ENCODE data around the gene GNB5. TPM values are rescaled to one million over a fixed set of nuclear protein-coding genes. Genes with fewer than 3 reads are reported as not detected.
A peak's percentile ranks its signal among the peaks of the same experiment; 100 is the strongest.
"Not testable (repeated sequence)": the region's sequence is repeated elsewhere in the genome, so short reads cannot be mapped to it uniquely, and the experiment has no call there.

Gene GNB5
- 58.7 TPM for total RNA-seq (2021; ENCODE audit: unreplicated experiment)
- 93.5 TPM for polyA plus RNA-seq (2012; ENCODE audit: insufficient read length)
- Bru-seq, nascent RNA, result percentile 72 among the genes with signal in this experiment
- percentile 67 among the genes with signal in this experiment for BruChase-seq, experiment 1, labeled RNA remaining after a 2-hour chase
- BruChase-seq, experiment 2, labeled RNA remaining after a 6-hour chase, result percentile 74 among the genes with signal in this experiment
- long read RNA-seq, transcript GNB5-202 (11 exons, 1,735 nt), result major isoform, 150 of 217 reads
- long read RNA-seq, partial matches to known transcripts, result 17 of 217 reads
- long read RNA-seq, other reads (novel, unspliced or antisense), result 49 of 217 reads

DNA sequence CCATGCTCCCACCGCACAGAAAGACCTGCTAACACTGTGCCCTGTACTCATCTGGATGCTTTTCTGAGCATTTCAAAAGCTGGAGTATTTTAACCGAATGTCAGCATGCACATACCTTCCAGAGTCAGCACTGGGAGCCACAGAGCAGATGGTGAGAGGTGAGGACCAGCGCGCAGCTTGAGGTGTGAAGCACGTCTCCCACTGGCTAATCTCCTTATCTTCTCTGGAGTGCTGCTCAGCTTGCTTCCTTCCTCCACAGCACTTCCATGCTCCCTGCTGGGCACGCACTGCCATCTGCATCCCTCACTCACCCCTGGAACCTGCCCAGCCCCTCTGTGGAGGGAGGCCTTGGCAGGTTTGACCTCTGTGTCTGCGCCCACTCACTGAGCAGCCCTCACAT lies at the start of gene GNB5:
Gene GNB5, minus strand, starts transcription at position 186 of the 400 bp plus-strand sequence. CDS start 6,716 bp downstream, outside the sequence.
- in situ Hi-C loops (cut with HindIII; ENCODE audit: low pct_unique_long_range_greater_than_20kb, low sequenced_read_pairs) (no loop called here), intact Hi-C loops (cut with micrococcal nuclease; ENCODE audit: unreplicated experiment) (no loop called here)
- no peaks in the 10 kb centered on the region for H3K9me3 ChIP-seq (ENCODE audit: control insufficient read depth, insufficient read depth, low read depth, low read length)
- ATAC-seq (0 out of 2 replicates have a peak, but pooled peaks have one; percentile 38), DNase-seq (ENCODE audit: low read depth, low spot score) (no peak)
- TF ChIP-seq, protein P1, sequence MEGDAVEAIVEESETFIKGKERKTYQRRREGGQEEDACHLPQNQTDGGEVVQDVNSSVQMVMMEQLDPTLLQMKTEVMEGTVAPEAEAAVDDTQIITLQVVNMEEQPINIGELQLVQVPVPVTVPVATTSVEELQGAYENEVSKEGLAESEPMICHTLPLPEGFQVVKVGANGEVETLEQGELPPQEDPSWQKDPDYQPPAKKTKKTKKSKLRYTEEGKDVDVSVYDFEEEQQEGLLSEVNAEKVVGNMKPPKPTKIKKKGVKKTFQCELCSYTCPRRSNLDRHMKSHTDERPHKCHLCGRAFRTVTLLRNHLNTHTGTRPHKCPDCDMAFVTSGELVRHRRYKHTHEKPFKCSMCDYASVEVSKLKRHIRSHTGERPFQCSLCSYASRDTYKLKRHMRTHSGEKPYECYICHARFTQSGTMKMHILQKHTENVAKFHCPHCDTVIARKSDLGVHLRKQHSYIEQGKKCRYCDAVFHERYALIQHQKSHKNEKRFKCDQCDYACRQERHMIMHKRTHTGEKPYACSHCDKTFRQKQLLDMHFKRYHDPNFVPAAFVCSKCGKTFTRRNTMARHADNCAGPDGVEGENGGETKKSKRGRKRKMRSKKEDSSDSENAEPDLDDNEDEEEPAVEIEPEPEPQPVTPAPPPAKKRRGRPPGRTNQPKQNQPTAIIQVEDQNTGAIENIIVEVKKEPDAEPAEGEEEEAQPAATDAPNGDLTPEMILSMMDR (IDR thresholded peaks at IDR 0.05), result no peak
- no peak for TF ChIP-seq SIN3A (IDR thresholded peaks at IDR 0.05; ENCODE audit: borderline replicate concordance, insufficient read depth, low read depth, low read length)
- TF ChIP-seq REST (IDR thresholded peaks at IDR 0.05; ENCODE audit: insufficient read depth in 1 of 2, low read depth in 2 of 2, low read length in 1 of 2), result no peak
- no peak for TF ChIP-seq POLR2AphosphoS5 (IDR thresholded peaks at IDR 0.05; ENCODE audit: low read depth, low read length)
- no peak for TF ChIP-seq TCF7L2 (IDR thresholded peaks at IDR 0.05; ENCODE audit: low read depth, low read length)
- H3K27ac ChIP-seq (ENCODE audit: low read length), result no peak within 1 kb of the TSS
- no peaks in the 10 kb centered on the region for H3K36me3 ChIP-seq (ENCODE audit: control insufficient read depth, insufficient read depth, low read length)
- no TSS peak for BruUV-seq (replicated peaks)
- H3K27me3 ChIP-seq (ENCODE audit: control insufficient read depth, insufficient read depth, low read length), result no peaks in the 10 kb centered on the region
- H3K4me3 ChIP-seq (ENCODE audit: low read depth in 2 of 2, low read length in 2 of 2), result no peak within 1 kb of the TSS
- H3K4me1 ChIP-seq (ENCODE audit: control insufficient read depth, insufficient read depth, low read length), result no peaks in the 10 kb centered on the region
- CTCF ChIA-PET, result interaction anchor here (0.7 kb wide), 1 partner anchor 85 kb away, joined by 3 read pairs; no protein-coding TSS in a partner anchor
- POLR2A ChIA-PET, result interaction anchor here (0.6 kb wide), 1 partner anchor 261 kb away, joined by 10 read pairs; no protein-coding TSS in a partner anchor

DNA sequence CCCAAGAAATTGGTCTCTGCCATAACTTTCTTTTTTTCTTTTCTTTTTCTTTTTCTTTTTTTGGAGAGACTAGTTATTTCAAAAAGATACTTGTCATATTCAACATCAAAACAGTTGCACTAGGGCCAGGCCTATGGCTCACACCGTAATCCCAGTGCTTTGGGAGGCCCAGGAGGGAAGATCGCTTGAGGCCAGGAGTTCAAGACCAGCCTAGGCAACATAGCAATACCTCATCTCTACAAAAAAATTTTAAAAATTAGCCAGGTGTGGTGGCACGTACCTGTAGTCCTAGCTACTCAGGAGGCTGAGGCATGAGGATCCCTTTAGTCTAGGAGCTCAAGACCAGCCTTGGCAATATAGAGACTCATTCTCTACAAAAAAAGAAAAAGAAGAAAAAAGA lies 49.0 kb upstream of the GNB5 start:
- DNase-seq (ENCODE audit: low read depth, low spot score) (no peak), ATAC-seq (no peak)
- H3K27ac ChIP-seq (ENCODE audit: low read length), result no peak overlapping the region
- no peaks in the 10 kb centered on the region for H3K36me3 ChIP-seq (ENCODE audit: control insufficient read depth, insufficient read depth, low read length)
- H3K27me3 ChIP-seq (ENCODE audit: control insufficient read depth, insufficient read depth, low read length), result no peaks in the 10 kb centered on the region
- H3K4me3 ChIP-seq (ENCODE audit: low read depth in 2 of 2, low read length in 2 of 2), result no peak overlapping the region
- no peaks in the 10 kb centered on the region for H3K4me1 ChIP-seq (ENCODE audit: control insufficient read depth, insufficient read depth, low read length)
- in situ Hi-C loops (cut with HindIII; ENCODE audit: low pct_unique_long_range_greater_than_20kb, low sequenced_read_pairs) (no loop called here), intact Hi-C loops (cut with micrococcal nuclease; ENCODE audit: unreplicated experiment) (no loop called here)
- POLR2A ChIA-PET, result interaction anchor here (0.6 kb wide), 1 partner anchor 275 kb away, joined by 7 read pairs; no protein-coding TSS in a partner anchor
- no TSS peak for BruUV-seq (replicated peaks)
- CTCF ChIA-PET, result interaction anchor here (0.6 kb wide), 1 partner anchor 251 kb away, joined by 4 read pairs; no protein-coding TSS in a partner anchor
- TF ChIP-seq, protein P1 (IDR thresholded peaks at IDR 0.05), result no peak
- no peak for TF ChIP-seq SIN3A (IDR thresholded peaks at IDR 0.05; ENCODE audit: borderline replicate concordance, insufficient read depth, low read depth, low read length)
- no peak for TF ChIP-seq TCF7L2 (IDR thresholded peaks at IDR 0.05; ENCODE audit: low read depth, low read length)
- TF ChIP-seq REST (IDR thresholded peaks at IDR 0.05; ENCODE audit: insufficient read depth in 1 of 2, low read depth in 2 of 2, low read length in 1 of 2), result no peak
- no peak for TF ChIP-seq POLR2AphosphoS5 (IDR thresholded peaks at IDR 0.05; ENCODE audit: low read depth, low read length)
- no peaks in the 10 kb centered on the region for H3K9me3 ChIP-seq (ENCODE audit: control insufficient read depth, insufficient read depth, low read depth, low read length)

DNA sequence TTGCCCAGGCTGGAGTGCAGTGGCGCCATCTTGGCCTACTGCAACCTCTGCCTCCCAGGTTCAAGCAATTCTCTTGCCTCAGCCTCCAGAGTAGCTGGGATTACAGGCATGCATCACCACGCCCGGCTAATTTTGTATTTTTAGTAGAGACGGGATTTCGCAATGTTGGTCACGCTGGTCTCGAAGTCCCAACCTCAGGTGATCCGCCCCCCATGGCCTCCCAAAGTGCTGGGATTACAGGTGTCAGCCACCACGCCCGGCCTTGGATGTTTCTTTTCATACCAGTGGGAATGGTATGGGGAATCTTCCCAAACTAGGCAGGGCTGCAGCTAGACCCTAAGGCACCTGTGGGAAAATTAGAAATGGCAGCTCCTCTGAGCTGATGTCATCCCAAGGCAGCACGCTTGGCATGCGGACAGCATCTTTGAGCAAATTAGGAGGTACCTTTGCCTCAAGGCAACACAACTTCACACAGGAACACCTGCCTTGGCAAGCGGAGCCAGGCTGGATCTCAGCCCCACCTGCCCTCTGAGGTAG lies 47.9 kb upstream of the GNB5 start:
- POLR2A ChIA-PET; H3K36me3 ChIP-seq (ENCODE audit: control insufficient read depth, insufficient read depth, low read length); DNase-seq (ENCODE audit: low read depth, low spot score); CTCF ChIA-PET; H3K4me1 ChIP-seq (ENCODE audit: control insufficient read depth, insufficient read depth, low read length); H3K4me3 ChIP-seq (ENCODE audit: low read depth in 2 of 2, low read length in 2 of 2); H3K27ac ChIP-seq (ENCODE audit: low read length); in situ Hi-C loops (cut with HindIII; ENCODE audit: low pct_unique_long_range_greater_than_20kb, low sequenced_read_pairs); H3K9me3 ChIP-seq (ENCODE audit: control insufficient read depth, insufficient read depth, low read depth, low read length); ATAC-seq; H3K27me3 ChIP-seq (ENCODE audit: control insufficient read depth, insufficient read depth, low read length); BruUV-seq (replicated peaks); intact Hi-C loops (cut with micrococcal nuclease; ENCODE audit: unreplicated experiment): not testable (repeated sequence)

Measured in Panc1 (cell line).